GM12878 (cell line): ENCODE results near the gene COL9A3. TPM values are rescaled to one million over a fixed set of nuclear protein-coding genes. Genes with fewer than 3 reads are reported as not detected.

Experiments
- ATAC-seq: fragments of 200-7000 bp; cut with Tn5 transposase; 3 replicates; pipeline ENCODE4 v1.9.1; 2020; ENCODE audit warnings: mild to moderate bottlenecking, moderate library complexity
- BruUV-seq: library from RNA; stranded (reverse); fragments of 400-500 nt; replicated peaks from 2 replicates; lab custom pipeline; 2021; lab: Mats Ljungman, UMichigan
- CTCF ChIA-PET: fragments of 300-600 bp; sonication (Branson Sonifier 250); formaldehyde crosslinking; extraction: SDS; loops from one replicate; lab custom pipeline; 2021; ENCODE audit warnings: inconsistent platforms; lab: Yijun Ruan, JAX
- POLR2A ChIA-PET: fragments of 350-600 bp; formaldehyde crosslinking; extraction: SDS; loops from one replicate; lab custom pipeline; 2021; ENCODE audit warnings: inconsistent platforms; lab: Charles Lee
- RAD21 ChIA-PET: fragments of 300-600 bp; sonication (Branson Sonifier 250); formaldehyde crosslinking; loops from one replicate; lab custom pipeline; 2023; ENCODE audit warnings: antibody characterized with exemption; ENCODE audit not compliant: unreplicated experiment; lab: Charles Lee
- SMC1A ChIA-PET: fragments of 300-600 bp; sonication (Branson Sonifier 250); formaldehyde crosslinking; loops from one replicate; lab custom pipeline; 2023; ENCODE audit not compliant: unreplicated experiment, uncharacterized antibody; lab: Charles Lee
- DNase-seq: peaks from one replicate; pipeline ENCODE4 v3.0.0-alpha.2; 2011; ENCODE audit warnings: low read depth, low spot score
- FAIRE-seq: peaks from 3 replicates; lab custom pipeline; 2011; peaks lifted over from hg19 to GRCh38; lab: Jason Lieb, UNC
- H2AFZ ChIP-seq: 2 replicates; pipeline ENCODE4 v1.6.0; 2011; ENCODE audit warnings: low read depth, low read length, control low read depth; ENCODE audit not compliant: control insufficient read depth
- H3K27ac ChIP-seq: 2 replicates; pipeline ENCODE4 v1.5.1; 2011; ENCODE audit warnings: control low read depth; ENCODE audit not compliant: control insufficient read depth, insufficient read depth
- H3K27me3 ChIP-seq, 2 experiments: replicated peaks in 1 of 2; 2 replicates each; pipeline versions ENCODE4 v1.6.0 to v1.6.1; 2011; ENCODE audit warnings: low read length in 1 of 2; ENCODE audit not compliant: control insufficient read depth in 2 of 2, insufficient read depth in 2 of 2
- H3K36me3 ChIP-seq, 2 experiments: 2 replicates each; pipeline ENCODE4 v1.5.1; 2011; ENCODE audit warnings: low read length in 1 of 2; ENCODE audit not compliant: control insufficient read depth in 2 of 2, insufficient read depth in 2 of 2
- H3K4me1 ChIP-seq: 2 replicates; pipeline ENCODE4 v1.6.1; 2011; ENCODE audit warnings: mild to moderate bottlenecking, low read length, moderate library complexity, mixed read lengths; ENCODE audit not compliant: control insufficient read depth, insufficient read depth
- H3K4me2 ChIP-seq: 2 replicates; pipeline ENCODE4 v1.6.0; 2011; ENCODE audit warnings: control low read depth; ENCODE audit not compliant: control insufficient read depth, insufficient read depth
- H3K4me3 ChIP-seq: fragments of 200-600 bp; sonication (generic); 2 replicates; pipeline ENCODE4 v1.5.1; 2016
- H3K79me2 ChIP-seq: 2 replicates; pipeline ENCODE4 v1.6.0; 2011; ENCODE audit warnings: low read length; ENCODE audit not compliant: control insufficient read depth, insufficient read depth
- H3K9ac ChIP-seq: 2 replicates; pipeline ENCODE4 v1.8.0; 2011; ENCODE audit warnings: low read length, control low read depth, mixed read lengths; ENCODE audit not compliant: control insufficient read depth, insufficient read depth
- H3K9me3 ChIP-seq: replicated peaks from 3 replicates; pipeline ENCODE4 v1.5.1; 2011; ENCODE audit warnings: mild to moderate bottlenecking, low read length; ENCODE audit not compliant: control insufficient read depth, insufficient read depth
- H4K20me1 ChIP-seq: 2 replicates; pipeline ENCODE4 v1.6.0; 2011; ENCODE audit not compliant: control insufficient read depth, insufficient read depth
- NR2C2 ChIP-seq: IDR thresholded peaks from 2 replicates; pipeline ENCODE4 v1.6.1; 2011; ENCODE audit warnings: borderline replicate concordance, low read depth; ENCODE audit not compliant: control insufficient read depth, insufficient read length
- POLR2A ChIP-seq: IDR thresholded peaks from 2 replicates; pipeline ENCODE4 v1.6.1; 2011; ENCODE audit warnings: low read depth, mild to moderate bottlenecking, low read length
- RELA ChIP-seq: fragments of 450-650 bp; IDR thresholded peaks from 2 replicates; pipeline ENCODE4 v1.8.0; 2014; ENCODE audit warnings: borderline replicate concordance; ENCODE audit not compliant: partially characterized antibody
- SMARCA5 ChIP-seq: fragments of 450-650 bp; IDR thresholded peaks from 2 replicates; pipeline ENCODE4 v1.6.1; 2017; ENCODE audit warnings: mild to moderate bottlenecking
- YBX1 ChIP-seq: fragments of 450-650 bp; IDR thresholded peaks from 2 replicates; pipeline ENCODE4 v1.6.1; 2016; ENCODE audit warnings: antibody characterized with exemption
- ZNF217 ChIP-seq: fragments of 450-650 bp; IDR thresholded peaks from 2 replicates; pipeline ENCODE4 v1.6.1; 2017; ENCODE audit warnings: antibody characterized with exemption, mild to moderate bottlenecking
- WGBS: methylation state at CpG from one replicate; pipeline ENCODE4 v1.1.6; 2016; ENCODE audit warnings: low lambda C conversion rate; ENCODE audit not compliant: insufficient replicate concordance, insufficient coverage; ENCODE audit errors: missing lambda C conversion rate; 5-methylcytosine and 5-hydroxymethylcytosine counted together
- in situ Hi-C: fragments of 300-500 bp; cut with MboI; formaldehyde crosslinking; loops from 9 replicates; pipeline ENCODE4 v1.14.3; 2018; ENCODE audit warnings: mixed read lengths
- intact Hi-C: fragments of 100-400 bp; cut with micrococcal nuclease; formaldehyde crosslinking; loops from one replicate; pipeline ENCODE4 v1.14.2; 2022; ENCODE audit not compliant: unreplicated experiment
- polyA plus RNA-seq, 11 experiments: library from polyadenylated mRNA; depleted of rRNA in 4 of 11; unstranded in 6 of 11; stranded (reverse) in 5 of 11; fragments of >200 nt; fragmentation: Nextera tagmentation in 4 of 11; fragmentation: Illumina TruSeq in 1 of 11; extraction: Ambion mirVana in 4 of 11; extraction: Trizol in 1 of 11; gene quantifications; 1 replicate in 1 of 11; 2 replicates in 10 of 11; pipeline versions ENCODE4 v1.2.1 to v1.2.3, GENCODE V29; 2011 to 2016; ENCODE audit warnings: inconsistent platforms in 2 of 11, missing spikeins in 2 of 11, low read depth in 1 of 11
- total RNA-seq, 4 experiments: library from RNA; depleted of rRNA in 3 of 4; stranded (reverse); fragments of >200 nt in 3 of 4; fragmentation: Illumina TruSeq in 1 of 4; extraction: Trizol in 1 of 4; gene quantifications; 2 replicates each; pipeline versions ENCODE4 v1.2.1 to v1.2.3, GENCODE V29; 2013 to 2021
- TF ChIP-seq, protein P1 (sequence below): fragments of 450-650 bp; IDR thresholded peaks from 2 replicates; pipeline ENCODE4 v1.6.1; 2017; ENCODE audit warnings: antibody characterized with exemption, mild to moderate bottlenecking, moderate library complexity
- TF ChIP-seq, protein P2 (sequence below): IDR thresholded peaks from 2 replicates; pipeline ENCODE4 v1.6.1; 2011; ENCODE audit warnings: borderline replicate concordance, low read depth, mild to moderate bottlenecking, moderate library complexity, low read length; ENCODE audit not compliant: insufficient read depth, poor library complexity, severe bottlenecking
- TF ChIP-seq, protein P3 (sequence below): fragments of 450-650 bp; IDR thresholded peaks from 2 replicates; pipeline ENCODE4 v1.6.1; 2017; ENCODE audit warnings: borderline replicate concordance
- TF ChIP-seq, protein P4 (sequence below): fragments of 450-650 bp; IDR thresholded peaks from 2 replicates; pipeline ENCODE4 v1.6.1; 2016; ENCODE audit warnings: mild to moderate bottlenecking
- TF ChIP-seq, protein P5 (sequence below): fragments of 450-650 bp; IDR thresholded peaks from 2 replicates; pipeline ENCODE4 v1.6.1; 2016; ENCODE audit warnings: mild to moderate bottlenecking, moderate library complexity, borderline replicate concordance

Gene COL9A3
- total and polyA plus RNA-seq, 10 of the 15 experiments (the other 5 are each of a cell fraction or from before 2014, with no cell fraction given): 0.09 to 1.7 (median 0.63) TPM; not detected in 1

DNA sequence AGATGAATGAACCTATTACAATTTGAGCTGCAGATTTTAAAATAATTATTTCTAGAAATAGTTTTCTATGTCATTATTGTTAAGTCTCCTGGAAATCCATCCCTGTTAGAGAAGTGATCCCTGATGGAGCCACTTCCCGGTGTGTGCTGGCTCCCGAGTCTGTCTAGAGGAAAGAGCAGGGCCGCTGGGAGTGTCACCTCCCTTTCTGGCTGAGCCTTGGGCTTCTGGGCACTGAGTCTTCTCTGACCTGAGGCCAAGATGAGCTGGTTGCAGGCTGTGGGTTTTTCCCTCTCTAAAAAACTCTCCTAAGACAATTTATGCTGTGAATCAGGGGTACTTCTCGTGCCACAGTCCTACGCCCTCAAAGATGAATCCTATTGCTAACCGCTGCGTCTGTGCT lies 73.6 kb downstream of the COL9A3 start:
- FAIRE-seq (no peak), ATAC-seq (no peak), DNase-seq (no peak)
- SMC1A ChIA-PET: no interaction called here
- H3K9ac ChIP-seq: no peak overlapping the region
- RAD21 ChIA-PET: no interaction called here
- H2AFZ ChIP-seq: no peak overlapping the region
- no peaks in the 10 kb centered on the region for H3K9me3 ChIP-seq
- H4K20me1 ChIP-seq: no peaks in the 10 kb centered on the region; the same call in 1 of the 2 replicates
- intact Hi-C loops: no loop called here
- in situ Hi-C loops: no loop called here
- WGBS: 94% methylated on average over 7 of the region's 7 CpGs
- no TSS peak for BruUV-seq
- POLR2A ChIA-PET: no interaction called here
- H3K4me3 ChIP-seq: no peak overlapping the region
- no peaks in the 10 kb centered on the region for H3K79me2 ChIP-seq
- H3K27me3 ChIP-seq: no peaks in the 10 kb centered on the region
- H3K4me2 ChIP-seq: no peak overlapping the region
- no peak overlapping the region for H3K27ac ChIP-seq
- H3K36me3 ChIP-seq: peaks cover 28 to 30% of the 10 kb centered on the region in 2 experiments
- TF ChIP-seq YBX1 (no peak), NR2C2 (no peak), ZNF217 (no peak), SMARCA5 (no peak), RELA (no peak), POLR2A (no peak)
- TF ChIP-seq, protein P1, sequence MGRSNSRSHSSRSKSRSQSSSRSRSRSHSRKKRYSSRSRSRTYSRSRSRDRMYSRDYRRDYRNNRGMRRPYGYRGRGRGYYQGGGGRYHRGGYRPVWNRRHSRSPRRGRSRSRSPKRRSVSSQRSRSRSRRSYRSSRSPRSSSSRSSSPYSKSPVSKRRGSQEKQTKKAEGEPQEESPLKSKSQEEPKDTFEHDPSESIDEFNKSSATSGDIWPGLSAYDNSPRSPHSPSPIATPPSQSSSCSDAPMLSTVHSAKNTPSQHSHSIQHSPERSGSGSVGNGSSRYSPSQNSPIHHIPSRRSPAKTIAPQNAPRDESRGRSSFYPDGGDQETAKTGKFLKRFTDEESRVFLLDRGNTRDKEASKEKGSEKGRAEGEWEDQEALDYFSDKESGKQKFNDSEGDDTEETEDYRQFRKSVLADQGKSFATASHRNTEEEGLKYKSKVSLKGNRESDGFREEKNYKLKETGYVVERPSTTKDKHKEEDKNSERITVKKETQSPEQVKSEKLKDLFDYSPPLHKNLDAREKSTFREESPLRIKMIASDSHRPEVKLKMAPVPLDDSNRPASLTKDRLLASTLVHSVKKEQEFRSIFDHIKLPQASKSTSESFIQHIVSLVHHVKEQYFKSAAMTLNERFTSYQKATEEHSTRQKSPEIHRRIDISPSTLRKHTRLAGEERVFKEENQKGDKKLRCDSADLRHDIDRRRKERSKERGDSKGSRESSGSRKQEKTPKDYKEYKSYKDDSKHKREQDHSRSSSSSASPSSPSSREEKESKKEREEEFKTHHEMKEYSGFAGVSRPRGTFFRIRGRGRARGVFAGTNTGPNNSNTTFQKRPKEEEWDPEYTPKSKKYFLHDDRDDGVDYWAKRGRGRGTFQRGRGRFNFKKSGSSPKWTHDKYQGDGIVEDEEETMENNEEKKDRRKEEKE: no peak
- TF ChIP-seq, protein P2, sequence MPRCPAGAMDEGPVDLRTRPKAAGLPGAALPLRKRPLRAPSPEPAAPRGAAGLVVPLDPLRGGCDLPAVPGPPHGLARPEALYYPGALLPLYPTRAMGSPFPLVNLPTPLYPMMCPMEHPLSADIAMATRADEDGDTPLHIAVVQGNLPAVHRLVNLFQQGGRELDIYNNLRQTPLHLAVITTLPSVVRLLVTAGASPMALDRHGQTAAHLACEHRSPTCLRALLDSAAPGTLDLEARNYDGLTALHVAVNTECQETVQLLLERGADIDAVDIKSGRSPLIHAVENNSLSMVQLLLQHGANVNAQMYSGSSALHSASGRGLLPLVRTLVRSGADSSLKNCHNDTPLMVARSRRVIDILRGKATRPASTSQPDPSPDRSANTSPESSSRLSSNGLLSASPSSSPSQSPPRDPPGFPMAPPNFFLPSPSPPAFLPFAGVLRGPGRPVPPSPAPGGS: no peak
- TF ChIP-seq, protein P3, sequence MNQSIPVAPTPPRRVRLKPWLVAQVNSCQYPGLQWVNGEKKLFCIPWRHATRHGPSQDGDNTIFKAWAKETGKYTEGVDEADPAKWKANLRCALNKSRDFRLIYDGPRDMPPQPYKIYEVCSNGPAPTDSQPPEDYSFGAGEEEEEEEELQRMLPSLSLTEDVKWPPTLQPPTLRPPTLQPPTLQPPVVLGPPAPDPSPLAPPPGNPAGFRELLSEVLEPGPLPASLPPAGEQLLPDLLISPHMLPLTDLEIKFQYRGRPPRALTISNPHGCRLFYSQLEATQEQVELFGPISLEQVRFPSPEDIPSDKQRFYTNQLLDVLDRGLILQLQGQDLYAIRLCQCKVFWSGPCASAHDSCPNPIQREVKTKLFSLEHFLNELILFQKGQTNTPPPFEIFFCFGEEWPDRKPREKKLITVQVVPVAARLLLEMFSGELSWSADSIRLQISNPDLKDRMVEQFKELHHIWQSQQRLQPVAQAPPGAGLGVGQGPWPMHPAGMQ: no peak
- TF ChIP-seq, protein P4, sequence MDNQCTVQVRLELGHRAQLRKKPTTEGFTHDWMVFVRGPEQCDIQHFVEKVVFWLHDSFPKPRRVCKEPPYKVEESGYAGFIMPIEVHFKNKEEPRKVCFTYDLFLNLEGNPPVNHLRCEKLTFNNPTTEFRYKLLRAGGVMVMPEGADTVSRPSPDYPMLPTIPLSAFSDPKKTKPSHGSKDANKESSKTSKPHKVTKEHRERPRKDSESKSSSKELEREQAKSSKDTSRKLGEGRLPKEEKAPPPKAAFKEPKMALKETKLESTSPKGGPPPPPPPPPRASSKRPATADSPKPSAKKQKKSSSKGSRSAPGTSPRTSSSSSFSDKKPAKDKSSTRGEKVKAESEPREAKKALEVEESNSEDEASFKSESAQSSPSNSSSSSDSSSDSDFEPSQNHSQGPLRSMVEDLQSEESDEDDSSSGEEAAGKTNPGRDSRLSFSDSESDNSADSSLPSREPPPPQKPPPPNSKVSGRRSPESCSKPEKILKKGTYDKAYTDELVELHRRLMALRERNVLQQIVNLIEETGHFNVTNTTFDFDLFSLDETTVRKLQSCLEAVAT: no peak
- TF ChIP-seq, protein P5, sequence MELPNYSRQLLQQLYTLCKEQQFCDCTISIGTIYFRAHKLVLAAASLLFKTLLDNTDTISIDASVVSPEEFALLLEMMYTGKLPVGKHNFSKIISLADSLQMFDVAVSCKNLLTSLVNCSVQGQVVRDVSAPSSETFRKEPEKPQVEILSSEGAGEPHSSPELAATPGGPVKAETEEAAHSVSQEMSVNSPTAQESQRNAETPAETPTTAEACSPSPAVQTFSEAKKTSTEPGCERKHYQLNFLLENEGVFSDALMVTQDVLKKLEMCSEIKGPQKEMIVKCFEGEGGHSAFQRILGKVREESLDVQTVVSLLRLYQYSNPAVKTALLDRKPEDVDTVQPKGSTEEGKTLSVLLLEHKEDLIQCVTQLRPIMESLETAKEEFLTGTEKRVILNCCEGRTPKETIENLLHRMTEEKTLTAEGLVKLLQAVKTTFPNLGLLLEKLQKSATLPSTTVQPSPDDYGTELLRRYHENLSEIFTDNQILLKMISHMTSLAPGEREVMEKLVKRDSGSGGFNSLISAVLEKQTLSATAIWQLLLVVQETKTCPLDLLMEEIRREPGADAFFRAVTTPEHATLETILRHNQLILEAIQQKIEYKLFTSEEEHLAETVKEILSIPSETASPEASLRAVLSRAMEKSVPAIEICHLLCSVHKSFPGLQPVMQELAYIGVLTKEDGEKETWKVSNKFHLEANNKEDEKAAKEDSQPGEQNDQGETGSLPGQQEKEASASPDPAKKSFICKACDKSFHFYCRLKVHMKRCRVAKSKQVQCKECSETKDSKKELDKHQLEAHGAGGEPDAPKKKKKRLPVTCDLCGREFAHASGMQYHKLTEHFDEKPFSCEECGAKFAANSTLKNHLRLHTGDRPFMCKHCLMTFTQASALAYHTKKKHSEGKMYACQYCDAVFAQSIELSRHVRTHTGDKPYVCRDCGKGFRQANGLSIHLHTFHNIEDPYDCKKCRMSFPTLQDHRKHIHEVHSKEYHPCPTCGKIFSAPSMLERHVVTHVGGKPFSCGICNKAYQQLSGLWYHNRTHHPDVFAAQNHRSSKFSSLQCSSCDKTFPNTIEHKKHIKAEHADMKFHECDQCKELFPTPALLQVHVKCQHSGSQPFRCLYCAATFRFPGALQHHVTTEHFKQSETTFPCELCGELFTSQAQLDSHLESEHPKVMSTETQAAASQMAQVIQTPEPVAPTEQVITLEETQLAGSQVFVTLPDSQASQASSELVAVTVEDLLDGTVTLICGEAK: no peak
- no peaks in the 10 kb centered on the region for H3K4me1 ChIP-seq
- CTCF ChIA-PET: interaction anchor here (1.1 kb wide), 1 partner anchor 13 kb away, joined by 4 read pairs; no protein-coding TSS in a partner anchor
